Stimulated activated CD4-positive, alpha-beta T cell treated with anti-CD3 and anti-CD28 coated beads, TNF-alpha, amount 100 ng/mL, for 48 hours (primary cell): ENCODE measurements around the gene DNAH9.
A peak's percentile ranks its signal among the peaks of the same experiment; 100 is the strongest.
"Not testable (repeated sequence)": the region's sequence is repeated elsewhere in the genome, so short reads cannot be mapped to it uniquely, and the experiment has no call there.

Experiments
- DNase-seq, 3 donors: peaks; one replicate each; pipeline ENCODE4 v3.0.0-alpha.2; 2020; ENCODE audit warnings: low read depth in 3 of 3

Gene DNAH9

DNA sequence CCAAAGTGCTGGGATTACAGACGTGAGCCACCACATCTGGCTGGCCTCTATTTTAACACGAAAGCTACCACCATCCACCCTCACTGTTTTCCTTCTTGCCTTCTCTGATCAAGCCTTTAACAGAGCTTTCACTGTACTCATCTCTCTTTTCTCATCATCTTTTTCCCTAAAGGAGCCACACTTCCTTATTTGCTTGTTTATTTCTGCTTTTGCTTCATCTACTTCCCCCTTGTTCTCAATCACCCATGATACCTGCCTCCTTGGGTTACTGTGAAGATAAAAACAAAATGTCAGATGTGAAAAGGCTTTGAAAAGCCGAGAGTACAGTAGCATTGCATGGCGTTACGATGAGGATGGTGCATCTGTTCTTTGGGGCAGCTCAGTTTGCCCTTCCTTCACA is 319.1 kb downstream of the DNAH9 start:
- DNase-seq = no peak

- DNase-seq = no peak
Measured at GRCh38 chr17:11921296-11921695, 323.0 kb downstream of the DNAH9 start.

DNA sequence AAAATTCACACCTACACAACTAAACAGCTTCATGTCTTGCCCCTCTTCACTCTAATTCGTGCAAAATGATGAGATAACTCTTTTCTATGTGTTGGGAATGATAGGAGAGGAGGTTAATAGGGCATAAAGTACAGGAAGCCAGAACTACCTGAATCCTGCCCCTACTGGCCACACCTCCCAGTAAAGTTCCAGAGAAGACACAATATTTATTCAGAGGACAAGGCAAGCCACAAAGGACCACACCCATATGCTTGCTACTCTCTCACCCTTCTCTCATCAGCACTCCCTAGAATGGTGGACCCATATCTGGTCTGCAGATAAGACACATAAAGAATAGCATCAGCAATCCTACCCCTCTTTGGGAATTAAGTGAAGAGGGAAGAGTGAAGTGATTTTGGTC is 324.4 kb downstream of the DNAH9 start:
- no peak for DNase-seq

DNA sequence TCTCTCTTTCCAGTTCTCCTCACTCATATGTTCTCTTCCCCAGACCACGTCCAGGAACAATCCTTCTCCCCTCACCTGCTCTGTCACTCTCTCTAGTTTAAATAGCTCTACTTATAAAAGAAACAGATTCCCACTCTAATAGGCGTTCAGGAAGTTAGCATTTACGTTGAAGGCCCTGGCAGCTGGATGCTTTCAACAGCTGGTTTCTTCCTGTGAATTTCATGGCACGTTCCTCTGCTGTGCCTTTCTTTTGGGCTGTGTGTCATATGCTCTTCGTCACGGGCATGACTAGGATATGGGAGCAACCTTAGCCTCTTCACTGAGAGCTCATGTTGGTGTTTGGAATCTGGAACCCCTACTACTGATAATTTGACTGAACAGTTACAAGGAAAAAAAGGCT is 325.8 kb downstream of the DNAH9 start:
- DNase-seq = no peak

GRCh38 chr17:11925262-11926021 is 327.2 kb downstream of the DNAH9 start:
- no peak for DNase-seq

DNA sequence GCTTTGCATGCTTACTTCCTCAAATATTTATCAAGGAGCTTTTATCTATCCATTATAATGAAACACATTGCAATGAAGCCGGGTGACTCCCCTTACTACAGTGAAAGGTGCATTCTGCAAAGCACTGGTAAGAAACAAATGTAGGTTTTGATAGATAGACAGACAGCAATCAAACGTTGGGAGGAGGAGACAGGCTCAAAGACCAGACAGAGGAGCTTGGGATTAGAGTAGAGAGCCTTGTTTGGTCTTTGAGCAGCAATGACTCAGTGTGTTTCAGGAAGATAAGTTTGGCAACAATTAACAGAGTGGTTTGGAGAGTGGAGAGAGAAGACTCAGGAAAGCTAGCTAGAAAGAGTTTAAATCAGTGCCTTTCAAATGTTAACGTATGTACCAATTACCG is 330.2 kb downstream of the DNAH9 start:
- DNase-seq = no peak

DNA sequence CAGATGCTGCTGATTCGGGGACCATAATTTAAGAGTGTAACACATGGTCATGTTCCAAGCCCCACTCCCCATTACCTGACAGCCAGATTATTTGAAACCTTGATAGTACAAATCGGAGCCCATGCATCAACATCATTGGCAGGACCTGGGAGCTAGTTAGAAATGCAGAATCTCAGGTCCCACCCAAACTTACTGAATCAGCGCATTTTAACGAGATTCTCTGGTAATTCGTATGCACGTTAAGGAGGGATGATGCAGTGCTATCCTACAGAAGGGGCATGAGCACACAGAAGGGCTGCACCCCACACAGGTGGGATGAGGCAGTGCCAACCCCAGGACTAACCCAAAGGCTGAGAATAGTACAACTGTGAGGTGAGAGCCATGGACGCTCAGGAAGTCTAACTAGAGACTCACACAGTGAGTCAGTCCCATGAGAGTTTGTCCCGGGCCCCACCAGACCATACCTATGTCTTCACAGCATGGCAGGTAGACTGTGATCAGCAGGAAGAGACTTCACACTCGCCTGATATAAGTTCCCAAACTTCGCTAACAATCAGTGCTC is 334.1 kb downstream of the DNAH9 start:
- DNase-seq = no peak

GRCh38 chr17:11935734-11936406 is 337.6 kb downstream of the DNAH9 start:
- DNase-seq = peak in 2 of 3 donors; percentile 2 to 4

DNA sequence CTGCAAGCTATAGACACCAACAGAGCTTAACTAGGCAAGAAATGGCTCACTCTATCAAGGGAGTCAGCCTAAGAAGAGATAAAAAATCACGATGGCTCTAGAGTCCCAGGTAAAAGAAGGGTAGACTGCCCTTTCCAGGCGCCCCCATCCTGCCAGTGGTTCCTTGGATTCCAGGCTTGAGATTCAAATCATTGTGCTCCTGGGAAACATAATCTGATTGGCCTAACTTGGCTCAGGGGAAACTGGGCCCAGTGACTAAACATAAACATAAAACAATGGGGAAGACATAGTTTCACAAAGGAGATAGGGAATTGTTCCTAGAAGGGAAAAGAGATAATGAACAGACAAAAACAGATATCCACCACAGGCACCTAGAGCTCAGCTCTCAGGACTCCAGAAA is 342.6 kb downstream of the DNAH9 start:
- DNase-seq = no peak

- not testable (repeated sequence) for DNase-seq
Measured at GRCh38 chr17:11943086-11943485, 344.8 kb downstream of the DNAH9 start.

DNA sequence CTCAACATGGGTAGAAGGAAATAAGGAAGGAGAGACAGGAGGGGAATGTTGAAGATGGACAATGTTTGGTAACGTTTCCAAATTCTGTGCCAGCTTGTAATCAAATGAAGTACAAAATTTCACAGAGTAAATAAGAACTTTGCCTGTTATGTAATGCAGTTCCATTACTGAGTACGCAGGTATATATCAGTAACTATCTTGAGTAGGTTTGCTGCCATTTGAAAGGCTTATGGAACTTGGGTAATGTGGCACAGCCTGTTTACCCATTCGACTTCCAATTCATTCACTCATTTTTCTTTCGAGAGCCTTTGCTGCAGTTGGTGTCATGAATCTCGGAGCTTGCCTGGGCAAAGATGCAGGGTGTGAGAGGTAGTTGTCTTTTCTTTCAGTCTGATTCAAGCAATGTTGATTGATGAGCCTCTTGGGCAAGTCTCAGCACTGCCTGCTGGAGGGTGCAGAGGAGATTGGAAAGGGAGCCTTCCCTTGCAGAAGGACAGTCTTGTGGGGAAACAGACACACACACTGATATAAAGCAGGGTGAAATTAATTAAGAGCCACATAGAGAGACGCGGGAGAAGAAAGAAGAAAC is 345.6 kb downstream of the DNAH9 start:
- no peak for DNase-seq

GRCh38 chr17:11944587-11944986 is 346.3 kb downstream of the DNAH9 start:
- no peak for DNase-seq

GRCh38 chr17:11948789-11949188 is 350.5 kb downstream of the DNAH9 start:
- no peak for DNase-seq

DNA sequence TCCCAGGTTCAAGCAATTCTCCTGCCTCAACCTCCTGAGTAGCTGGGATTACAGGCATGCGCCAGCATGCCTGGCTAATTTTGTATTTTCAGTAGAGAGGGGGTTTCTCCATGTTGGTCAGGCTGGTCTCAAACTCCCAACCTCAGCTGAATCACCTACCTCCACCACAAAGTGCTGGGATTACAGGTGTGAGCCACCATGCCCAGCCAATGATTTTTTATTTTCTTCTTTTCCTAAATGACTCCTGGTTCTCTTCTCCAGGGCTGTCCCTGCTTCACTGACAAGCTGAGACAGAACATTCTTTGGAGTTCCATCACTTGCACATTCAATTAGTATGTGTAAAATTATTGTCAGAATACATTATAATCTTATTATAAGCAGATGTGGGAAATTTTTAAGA is 351.3 kb downstream of the DNAH9 start:
- DNase-seq = not testable (repeated sequence)

DNA sequence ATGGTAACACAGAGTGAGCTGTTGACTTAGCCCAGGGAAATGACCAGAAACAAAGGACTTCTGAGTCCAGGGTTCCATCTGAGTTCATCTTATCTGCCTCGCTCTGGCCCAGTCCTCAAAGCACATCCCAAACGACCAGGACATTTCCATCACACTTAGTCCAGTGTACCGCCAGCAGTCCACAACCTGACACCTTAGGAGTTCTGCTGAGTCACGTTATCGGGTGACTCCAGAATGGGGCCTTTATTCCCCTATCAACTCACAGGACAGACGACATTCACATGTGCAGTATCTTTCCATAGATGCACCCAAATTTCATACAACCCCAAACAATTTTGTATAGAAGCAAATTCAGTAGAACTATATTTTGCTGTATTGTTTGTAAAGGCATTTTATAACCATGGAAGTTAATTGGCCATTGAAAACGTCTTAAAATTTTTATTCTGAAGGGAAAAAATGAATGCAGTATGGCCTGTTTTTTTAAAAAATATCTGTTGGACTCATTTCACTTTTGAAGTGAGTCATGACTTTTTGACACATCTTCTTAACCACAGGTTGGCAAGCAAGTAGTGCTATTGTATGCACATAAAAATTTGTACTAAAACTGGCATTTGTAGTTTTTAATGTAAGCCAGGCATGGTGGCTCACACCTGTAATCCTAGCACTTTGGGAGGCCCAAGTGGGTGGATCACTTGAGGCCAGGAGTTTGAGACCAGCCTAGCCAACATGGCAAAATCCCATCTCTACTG is 352.7 kb downstream of the DNAH9 start:
- no peak for DNase-seq

- no peak for DNase-seq
Measured at GRCh38 chr17:11952610-11953009, 354.3 kb downstream of the DNAH9 start.

DNA sequence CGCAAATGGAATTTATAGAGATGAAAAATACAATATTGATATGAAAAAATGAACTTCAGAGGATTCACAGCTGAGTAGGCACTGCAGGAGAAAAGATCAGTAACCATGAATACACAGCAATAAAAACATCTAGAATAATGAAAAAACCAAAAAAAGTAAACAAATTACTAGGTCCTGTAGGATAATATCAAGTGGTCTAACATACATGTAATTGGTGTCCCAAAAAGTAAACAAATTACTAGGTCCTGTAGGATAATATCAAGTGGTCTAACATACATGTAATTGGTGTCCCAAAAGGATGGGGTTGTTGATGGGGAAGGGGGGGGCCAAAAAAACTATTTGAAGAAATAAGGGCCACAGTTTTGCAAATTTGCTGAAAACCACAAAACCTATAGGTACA is 355.7 kb downstream of the DNAH9 start:
- DNase-seq = no peak

DNA sequence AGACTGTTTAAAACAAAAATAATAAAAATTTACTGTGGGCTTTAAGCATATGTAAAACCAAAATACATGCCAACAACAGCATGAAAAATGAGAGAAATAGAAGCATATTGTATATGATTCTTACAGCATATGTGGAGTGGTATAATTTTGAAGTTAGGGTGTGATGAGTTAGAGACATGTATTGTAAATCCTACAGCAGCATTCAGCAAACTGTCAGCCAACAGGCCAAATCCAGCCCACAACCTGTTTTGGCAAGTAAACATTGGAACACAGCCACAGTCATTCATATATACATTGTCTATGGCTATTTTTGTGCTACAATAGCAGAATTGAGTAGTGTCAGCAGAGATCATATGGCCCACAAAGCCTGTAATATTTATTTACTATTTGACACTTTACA is 356.7 kb downstream of the DNAH9 start:
- no peak for DNase-seq

- DNase-seq = no peak
Measured at GRCh38 chr17:11969565-11969964, 371.3 kb downstream of the DNAH9 start.

- not testable (repeated sequence) for DNase-seq
Measured at GRCh38 chr17:11972741-11973140, 374.5 kb downstream of the DNAH9 start.

DNA sequence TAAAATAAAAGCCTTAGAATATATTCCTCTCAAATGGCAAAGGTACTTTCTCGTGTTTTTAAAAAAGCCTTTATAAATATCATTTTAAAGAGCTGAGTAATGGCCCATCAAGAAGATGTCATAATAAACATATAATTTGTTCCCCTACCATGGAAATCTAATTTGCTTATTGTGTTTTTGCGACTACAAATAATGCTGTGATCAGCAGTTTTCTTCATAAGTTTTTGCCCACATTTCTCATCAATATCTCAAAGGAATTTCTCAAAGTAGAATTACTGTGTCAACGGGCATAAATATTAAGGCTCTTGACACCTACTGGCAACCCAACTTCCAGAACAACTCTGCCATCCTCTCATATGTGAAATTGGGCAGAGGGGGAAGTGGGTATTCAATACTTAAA is 381.5 kb downstream of the DNAH9 start:
- no peak for DNase-seq

- no peak for DNase-seq
Measured at GRCh38 chr17:11980813-11981212, 382.5 kb downstream of the DNAH9 start.
